HG02973 (cell line): ENCODE results near the gene SUN5.

Source experiments
- ATAC-seq: cut with Tn5 transposase; IDR thresholded peaks from one replicate; pipeline ENCODE4 v1.9.1; 2021; ENCODE audit warnings: moderate library complexity; ENCODE audit not compliant: unreplicated experiment

SUN5 gene

DNA sequence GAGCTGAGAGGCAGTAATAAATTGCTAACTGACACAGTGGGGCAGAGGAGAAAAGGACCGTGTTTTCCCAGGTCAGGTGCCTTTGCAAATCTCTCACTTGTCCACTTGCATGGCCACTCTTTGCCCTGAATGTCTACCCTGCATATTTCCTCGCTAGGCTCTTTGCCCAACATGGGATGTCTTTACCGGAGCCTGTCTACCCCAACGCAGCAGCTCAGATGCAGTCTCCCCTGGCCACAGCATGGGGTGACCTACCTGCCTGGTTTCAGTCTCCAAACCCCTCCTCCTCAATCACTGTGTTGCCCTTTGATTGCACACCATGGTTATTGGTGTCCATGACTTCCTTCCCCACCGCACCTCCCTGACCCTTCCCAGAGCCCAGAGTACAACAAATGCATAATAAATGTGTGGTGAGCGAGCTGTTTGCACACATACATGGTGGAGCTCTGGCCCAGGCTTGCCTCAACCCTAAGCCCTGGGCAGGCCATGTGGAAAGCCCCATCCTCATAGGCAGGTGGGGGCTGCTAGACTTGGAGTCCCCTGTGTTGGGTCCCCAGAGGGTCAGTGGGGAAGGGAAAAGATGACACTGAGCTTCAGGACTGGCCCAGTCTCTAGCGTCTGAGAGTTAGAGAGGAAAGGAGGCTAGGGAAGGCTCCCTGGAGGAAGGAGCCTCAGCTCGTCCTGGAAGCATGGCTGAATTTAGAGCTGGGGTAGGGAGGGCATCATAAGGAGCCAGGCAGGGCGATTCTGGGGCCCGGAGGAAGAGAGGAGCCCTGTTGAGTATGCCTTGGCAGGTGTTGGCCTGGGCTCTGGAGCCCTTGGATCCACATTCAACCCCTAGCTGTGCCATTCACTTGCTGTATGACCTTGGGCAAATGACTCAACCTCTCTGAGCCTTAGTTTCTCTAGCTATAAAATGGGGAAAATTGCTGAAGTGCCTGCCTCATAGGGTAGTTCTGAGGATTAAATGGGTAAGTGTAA, 22.8 kb upstream of the SUN5 start:
- no peak for ATAC-seq

DNA sequence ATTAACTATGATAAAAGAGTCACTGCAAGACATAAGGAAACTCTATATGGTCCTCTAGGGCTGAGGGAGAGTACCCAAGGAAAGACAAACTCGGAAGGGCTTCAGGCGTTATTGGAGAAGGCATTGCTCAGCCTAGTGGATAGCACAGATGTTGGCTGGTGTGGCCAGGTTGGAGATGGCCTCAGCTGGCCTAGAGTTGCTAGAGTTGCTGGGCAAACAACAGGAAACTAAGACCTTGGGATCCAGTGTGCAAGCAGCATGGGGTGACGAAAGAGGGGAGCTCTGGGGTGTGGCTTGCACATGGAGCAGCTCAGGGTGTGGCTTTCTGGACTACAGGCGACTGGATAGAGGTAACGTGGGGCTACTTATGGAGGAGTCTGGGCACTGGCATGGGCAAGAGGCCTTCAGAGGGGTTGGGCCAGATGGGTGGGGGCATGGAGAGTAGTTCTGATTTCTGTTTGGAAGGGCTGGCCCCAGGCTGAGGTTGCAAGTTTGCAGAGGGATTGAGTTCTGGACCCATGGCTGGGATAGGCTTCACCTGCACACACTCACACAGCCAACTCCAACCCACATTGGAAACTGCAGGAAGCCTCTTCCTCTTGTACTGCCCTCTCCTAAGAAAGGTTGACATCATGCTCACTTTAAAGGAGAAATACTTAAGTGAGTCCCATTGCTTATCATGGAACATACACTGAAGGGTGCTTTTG, 22.0 kb upstream of the SUN5 start:
- no peak for ATAC-seq

DNA sequence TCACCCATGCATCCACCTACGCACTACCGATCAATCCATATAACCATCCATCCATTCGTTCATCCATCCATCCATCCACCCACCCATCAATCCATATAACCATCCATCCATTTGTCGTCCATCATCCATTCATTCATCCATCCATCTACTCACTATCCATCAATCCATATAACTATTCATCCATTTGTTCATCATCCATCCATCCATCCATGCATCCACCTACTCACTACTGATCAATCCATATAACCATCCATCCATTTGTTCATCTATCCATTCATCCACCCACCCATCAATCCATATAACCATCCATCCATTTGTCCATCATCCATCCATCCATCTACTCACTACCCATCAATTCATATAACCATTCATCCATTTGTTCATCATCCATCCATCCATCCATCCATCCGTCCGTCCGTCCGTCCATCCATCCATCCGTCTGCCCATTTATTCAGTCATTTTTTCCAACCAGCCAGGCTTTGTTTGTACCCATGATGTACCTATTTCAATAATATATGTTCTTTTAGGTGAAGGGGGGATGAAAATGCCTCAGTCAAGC, 21.2 kb upstream of the SUN5 start:
- ATAC-seq: no peak

DNA sequence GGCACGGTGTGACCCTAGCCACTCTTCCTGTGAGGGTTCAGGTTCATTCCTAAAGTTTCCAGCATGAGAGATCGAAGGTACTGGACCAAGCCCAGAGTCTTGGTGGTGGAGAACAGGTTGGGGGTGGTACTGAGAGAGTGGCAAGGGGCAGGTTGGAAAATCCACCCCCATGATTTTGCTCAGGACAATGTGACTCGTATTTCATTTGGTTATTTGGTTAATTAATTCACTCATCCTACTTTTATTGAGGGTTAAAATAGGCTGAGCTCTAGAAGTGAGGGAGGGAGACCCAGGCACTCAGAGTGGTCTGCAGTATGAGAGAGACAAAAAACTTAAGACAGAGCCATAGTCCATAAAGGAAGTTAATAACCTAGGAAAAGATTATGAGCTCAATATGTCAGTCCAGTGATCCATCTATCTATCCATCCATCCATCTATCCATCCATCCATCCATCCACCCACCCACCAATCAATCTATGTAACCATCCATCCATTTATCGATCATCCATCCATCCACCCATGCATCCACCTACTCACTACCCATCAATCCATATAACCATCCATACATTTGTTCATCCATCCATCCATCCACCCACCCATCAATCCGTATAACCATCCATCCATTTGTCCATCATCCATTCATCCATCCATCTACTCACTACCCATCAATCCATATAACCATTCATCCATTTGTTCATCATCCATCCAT, 20.5 kb upstream of the SUN5 start:
- no peak for ATAC-seq

DNA sequence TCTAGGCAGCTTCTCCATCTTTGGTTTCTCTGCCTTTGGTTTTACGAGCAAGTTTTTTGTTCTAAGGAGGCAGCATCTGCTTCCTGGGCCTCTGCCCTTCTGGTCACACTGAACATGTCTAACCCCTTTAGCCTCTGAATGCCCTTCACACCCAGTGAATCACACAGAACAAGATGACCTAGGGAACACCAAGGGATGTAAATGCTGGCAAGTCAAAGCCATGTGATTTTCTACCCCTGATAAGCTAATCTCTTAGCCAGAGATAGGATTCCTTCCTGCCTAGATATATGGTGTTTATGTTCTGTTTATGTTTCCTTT, 20.0 kb upstream of the SUN5 start:
- ATAC-seq: no peak

DNA sequence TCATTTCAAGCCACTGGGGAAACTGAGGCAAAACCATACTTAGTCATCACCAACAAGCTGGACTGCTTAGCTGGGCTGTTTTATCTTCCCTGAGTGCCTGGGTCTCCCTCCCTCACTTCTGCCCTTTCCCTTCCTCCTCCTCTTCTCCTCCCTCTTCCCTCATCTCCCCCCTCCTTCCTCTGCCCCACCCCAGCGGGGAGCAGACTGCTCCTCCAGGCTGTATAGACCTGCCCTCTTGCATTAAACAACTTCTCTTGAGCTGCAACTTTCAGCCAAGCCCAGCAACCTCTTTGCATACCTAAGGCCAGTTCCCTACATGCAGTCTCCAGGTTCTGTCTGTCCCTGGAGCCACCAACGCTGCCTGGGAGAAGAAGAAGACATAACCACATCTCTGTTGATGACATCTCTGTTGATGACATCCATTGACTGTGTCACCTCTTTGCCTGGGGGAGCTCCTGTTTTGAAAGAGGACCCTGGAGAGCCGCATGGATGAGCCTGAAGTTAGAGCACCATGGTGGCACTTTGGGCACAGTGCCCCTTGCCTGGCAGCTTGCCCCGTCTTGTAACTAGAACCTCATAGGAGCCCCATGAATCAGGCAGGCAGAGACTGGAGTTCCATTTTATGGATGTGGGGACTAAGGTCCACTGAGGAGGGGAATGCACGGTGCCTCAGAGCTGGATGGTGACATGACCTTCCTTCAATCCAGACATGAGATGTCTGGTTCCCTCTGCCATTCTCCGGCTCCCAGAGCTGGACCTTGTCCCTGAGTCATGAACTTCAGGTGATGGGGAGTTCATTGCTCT, 19.4 kb upstream of the SUN5 start:
- ATAC-seq: no peak

DNA sequence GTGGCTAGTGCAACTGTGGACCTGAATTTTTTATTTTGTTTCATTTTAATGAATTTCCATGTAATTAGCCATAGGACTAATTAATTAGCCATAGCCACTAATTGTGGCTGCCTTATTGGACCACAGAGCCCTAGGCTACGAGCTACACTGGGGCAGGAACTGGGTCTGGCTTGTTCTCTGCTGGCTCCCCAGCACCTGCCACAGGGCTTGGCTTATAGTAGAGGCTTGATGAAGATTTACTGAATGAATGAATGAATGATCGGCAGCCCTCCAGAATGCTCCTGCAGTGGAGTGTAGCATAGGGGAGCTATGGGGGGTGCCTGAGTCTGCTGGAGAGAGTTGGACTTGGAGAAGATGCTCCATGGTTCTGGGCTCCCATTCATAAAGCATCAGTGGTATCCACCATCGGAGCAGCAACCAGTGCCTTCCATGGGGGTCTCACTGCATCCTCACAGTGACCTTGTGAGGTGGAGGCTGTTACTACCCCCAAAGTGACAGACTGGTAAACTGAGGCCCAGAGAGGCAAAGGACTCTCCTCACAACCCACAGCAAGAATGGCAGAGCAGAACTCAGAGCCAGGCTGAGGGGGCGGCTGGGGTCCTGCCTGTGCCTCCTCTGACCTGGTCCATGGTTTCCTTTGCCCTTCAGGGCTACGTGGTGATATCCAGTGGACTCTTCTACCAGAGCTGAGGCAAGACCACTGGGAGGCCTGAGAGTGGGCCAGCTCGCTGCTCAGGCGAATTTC, 18.6 kb upstream of the SUN5 start:
- no peak for ATAC-seq

DNA sequence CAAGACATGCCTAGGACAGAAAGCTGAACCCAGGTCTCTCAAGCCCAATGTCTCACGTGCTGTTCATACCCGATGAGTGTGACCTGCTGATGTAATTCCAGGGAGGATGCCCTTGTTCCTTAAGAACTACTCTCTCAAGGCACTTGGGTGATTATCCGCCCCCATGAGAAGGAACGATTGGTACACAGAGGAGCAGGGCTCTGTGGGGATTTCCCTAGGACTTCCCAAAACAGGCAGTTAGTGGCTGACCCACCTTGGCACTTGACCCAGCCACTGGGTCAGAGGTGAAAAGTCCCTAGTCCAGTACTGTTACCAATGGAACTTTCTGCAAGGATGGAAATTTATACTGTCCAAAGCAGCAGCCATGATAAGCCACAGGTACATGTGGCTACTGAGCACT, 18.1 kb upstream of the SUN5 start:
- ATAC-seq: no peak

DNA sequence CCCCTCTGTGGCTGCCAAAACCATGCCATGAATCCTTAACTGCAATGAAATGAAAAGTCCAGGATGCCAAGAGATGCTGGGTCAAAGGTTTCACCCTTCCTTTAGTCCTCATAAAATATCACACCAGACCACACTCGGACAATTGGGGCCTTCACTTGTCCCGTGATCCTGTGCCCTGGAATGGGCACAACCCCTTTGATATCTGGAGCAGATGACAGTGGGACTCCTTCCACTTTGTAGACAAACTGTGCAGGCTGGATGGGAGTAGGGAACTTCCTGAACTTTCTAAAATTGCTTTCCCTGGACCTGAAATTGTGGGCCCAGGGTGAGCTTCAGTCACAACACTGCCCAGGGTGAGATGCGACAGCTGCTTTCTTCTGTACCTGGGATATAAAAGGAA, 17.6 kb upstream of the SUN5 start:
- ATAC-seq: no peak

DNA sequence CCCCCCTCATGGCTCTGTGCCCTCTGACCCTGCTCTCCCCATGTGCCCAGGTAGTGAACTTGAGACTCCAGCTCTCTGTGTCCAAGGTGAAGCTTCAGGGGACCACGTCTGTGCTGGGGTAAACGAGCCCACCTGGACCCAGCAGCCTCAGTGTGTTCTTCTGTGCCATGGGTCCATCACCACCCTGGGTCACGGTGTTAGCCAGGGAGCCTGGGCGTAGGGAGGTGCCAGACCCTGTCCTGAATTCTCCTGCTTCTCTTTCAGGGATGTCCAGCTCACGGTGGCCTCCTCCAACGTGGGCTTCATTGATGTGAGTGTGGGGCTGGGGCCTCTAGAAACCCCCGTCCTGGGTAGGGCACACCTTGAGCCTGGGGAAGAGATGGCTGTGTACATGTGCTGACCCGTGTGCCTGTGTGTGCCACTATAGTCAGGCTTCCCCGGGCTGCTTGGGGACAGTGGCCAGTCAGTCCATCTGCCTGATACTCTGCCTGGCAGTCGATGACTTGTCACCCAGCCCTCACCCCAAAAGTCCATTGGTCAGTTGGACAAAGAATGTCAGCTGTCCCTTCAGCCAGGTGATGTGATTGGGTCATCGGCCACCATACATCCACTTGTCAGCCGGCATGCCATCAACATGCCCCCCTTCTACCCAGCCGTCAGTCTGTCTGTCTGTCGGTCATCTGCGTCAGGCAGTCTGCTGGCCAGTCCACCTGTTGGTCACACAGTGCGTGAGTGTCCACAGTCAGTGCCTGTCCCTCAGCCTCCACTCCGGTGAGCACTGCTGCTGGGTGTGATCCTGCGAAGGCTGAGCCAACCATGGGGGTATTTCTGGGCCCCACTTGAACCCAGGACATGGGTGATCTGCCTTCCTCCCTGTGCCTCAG, 16.3 kb upstream of the SUN5 start:
- no peak for ATAC-seq

DNA sequence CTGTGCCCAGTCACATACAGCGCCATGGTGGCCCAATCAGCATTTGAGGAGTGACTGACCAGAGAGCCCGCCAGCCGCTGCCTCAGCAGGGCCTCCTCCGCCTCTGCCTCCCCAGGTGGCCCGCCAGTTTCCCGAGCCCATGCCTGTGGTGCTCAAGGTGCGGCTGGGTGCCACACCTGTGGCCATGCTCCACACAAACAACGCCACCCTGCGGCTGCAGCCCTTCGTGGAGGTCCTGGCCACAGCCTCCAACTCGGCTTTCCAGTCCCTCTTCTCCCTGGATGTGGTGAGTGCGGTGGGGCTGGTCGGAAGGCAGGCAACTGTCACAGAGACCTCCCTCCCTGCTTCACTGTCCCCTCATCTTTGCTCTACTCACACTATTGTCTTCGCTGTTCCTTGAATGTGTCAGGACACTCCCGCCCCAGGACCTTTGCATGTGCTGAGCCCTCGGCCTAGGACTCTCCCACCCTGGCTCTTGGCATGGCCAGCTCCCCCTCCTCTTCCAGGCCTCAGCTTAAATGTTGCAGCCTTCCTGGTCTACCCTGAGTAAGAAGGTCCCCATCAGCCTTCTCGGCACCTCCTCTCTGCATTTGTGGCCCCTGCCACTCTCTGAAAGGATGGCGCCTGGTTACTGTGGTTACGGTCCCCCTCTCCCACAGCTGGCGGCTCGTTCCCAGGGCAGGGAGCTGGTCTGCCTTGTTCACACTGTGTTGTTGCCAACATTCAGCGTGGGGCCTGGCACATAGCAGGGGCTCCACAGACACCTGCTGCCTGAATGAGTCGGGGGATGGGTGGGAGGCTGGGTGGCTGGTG, 15.4 kb upstream of the SUN5 start:
- no peak for ATAC-seq

DNA sequence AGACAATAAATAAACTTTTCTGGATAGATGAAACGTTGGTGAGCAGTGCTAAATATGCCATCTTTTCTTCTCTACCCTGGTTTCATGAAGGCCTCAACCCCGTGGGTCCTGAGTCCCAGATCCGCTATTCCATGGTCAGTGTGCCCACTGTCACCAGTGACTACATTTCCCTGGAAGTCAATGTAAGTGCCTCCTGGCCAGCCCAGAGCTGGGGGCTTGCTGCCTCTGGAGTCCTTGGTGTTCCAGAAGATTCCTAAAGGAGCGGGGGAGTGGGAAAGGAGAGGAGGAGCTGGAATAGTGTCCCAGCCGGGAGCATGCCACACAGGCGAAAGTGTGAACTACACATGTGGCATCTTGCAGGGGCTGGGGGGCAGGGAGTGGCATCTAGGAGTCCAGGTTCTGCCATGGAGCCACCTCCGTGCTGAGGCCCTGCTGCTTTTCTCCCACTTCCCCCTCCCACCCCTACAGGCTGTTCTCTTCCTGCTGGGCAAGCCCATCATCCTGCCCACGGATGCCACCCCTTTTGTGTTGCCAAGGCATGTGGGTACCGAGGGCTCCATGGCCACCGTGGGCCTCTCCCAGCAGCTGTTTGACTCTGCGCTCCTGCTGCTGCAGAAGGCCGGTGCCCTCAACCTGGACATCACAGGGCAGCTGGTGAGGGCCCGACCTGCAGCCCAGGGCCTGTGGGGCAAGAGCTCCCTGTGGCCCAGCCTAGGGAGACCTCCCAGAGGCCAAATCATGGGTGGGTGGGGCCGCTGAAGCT, 14.1 kb upstream of the SUN5 start:
- no peak for ATAC-seq

DNA sequence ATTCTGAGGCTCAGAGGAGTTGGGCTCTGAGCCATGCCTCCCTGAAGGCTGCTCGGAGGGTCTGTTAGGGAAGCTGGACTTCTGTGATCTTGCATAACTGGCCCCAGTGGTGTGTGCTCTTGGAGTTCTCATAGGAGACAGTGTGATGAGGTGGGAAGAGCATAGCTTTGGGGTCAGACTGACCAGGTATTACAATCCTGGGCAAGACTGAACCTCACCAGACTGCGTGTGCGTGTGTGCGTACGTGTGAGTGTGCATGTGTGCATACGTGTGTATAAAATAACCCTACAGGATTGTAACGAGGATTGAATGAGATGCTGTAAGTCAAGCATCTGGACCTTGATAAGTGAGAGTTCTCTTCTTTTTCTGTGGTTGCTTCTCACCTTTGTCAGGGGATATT, 13.3 kb upstream of the SUN5 start:
- no peak for ATAC-seq

DNA sequence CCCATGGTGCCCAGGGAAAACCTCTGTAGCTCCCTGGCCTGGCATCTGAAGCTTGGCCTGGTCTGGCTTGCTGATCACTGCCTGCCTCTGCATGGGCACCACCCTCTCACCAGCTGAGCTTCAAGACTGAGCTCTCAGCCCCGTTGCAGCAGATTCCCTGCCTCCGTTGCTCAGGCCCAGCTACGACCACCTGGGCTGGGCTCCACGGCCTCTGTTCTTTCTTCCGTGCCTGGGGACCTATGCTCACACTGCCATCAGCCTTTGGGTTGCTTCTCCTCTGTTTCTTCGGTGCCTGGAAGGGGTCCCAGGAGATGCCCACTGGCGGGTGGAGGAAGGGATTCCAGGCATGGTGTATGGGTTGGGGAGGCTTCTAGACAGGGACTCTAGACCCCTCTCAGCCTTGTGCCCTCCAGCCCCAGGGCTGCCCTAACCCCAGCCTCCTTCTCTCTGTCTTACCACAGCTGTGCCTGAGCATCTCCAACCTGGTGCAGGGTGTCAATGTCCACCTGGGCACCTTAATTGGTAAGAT, 12.4 kb upstream of the SUN5 start:
- no peak for ATAC-seq

DNA sequence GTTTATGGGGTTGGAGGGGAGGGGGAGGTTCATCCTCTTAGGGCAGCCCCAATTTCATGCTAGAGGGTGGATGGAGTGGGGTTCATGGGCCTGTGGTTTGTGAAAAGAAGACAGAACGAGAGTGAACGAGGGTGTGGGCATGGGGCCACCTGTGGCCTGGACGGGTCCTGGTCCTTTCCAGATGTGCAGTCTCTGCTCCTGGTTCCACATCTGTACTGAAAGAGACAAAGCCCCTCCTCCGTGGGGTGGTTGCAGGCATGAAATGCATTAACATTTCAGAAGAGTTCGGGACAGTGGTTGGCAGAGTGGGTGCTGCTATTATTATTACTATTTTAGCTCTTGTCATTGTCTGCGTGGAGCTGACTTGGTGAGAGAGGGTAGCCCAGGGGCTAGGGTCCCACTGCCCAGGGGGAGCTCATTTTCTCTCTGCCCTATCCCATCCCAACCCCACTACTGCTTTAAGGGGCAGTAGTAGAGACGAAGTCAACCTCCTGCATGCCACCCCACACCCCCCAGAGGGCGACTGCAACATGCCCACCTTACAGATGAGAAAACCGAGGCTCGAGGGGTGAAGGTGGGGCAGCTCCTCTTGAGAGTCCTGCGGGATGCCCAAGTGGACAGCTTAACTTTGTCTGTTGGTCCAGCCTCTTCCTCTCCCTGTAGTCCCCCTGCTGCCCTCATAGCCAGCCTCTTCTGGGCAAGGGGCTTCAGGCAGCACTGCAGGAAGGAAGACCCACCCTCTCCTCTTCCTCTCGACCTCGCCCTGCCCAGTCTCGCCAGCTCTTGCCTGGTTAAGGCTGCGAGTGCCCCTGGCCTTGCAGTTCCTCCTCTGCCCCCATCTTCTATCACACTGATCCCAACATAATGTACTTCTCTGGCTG, 11.7 kb upstream of the SUN5 start:
- no peak for ATAC-seq

DNA sequence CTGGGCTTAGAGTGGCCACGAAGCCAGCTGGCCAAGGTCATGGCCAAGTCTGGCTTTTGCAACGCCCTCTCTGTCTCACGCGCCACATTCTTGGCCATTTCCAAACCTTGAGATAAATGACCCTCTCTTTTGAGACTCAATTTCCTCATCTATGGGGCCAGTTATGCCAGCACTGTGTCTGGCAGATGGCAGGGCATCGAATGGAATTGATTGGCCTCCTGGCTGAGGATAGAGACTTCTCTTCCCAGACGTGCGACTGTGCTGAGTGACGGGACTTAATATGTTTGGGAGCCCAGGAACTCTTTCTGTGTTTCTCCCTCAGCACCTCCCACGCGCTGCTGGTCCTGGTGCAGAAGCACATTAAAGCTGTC, 10.9 kb upstream of the SUN5 start:
- no peak for ATAC-seq
